Prostate gland (tissue), 2 donors: ENCODE measurements around the gene MLLT10.

Experiments used
- POLR2A ChIP-seq: fragments of 450-650 bp; IDR thresholded peaks from one replicate; pipeline ENCODE4 v1.6.1; 2016; ENCODE audit warnings: antibody characterized with exemption, mild to moderate bottlenecking
- TF ChIP-seq, protein P1 (sequence below), 4 experiments: fragments of 200-600 bp in 2 of 4; fragments of 450-650 bp in 2 of 4; sonication (generic) in 2 of 4; IDR thresholded peaks; 1 replicate in 3 of 4; 2 replicates in 1 of 4; pipeline ENCODE4 v1.5.1; 2016 to 2019; ENCODE audit warnings: antibody characterized with exemption in 4 of 4, mild to moderate bottlenecking in 2 of 4, moderate library complexity in 2 of 4

- TF ChIP-seq, protein P1, sequence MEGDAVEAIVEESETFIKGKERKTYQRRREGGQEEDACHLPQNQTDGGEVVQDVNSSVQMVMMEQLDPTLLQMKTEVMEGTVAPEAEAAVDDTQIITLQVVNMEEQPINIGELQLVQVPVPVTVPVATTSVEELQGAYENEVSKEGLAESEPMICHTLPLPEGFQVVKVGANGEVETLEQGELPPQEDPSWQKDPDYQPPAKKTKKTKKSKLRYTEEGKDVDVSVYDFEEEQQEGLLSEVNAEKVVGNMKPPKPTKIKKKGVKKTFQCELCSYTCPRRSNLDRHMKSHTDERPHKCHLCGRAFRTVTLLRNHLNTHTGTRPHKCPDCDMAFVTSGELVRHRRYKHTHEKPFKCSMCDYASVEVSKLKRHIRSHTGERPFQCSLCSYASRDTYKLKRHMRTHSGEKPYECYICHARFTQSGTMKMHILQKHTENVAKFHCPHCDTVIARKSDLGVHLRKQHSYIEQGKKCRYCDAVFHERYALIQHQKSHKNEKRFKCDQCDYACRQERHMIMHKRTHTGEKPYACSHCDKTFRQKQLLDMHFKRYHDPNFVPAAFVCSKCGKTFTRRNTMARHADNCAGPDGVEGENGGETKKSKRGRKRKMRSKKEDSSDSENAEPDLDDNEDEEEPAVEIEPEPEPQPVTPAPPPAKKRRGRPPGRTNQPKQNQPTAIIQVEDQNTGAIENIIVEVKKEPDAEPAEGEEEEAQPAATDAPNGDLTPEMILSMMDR (IDR thresholded peaks at IDR 0.05), result no peak
- TF ChIP-seq POLR2A, result no peak
Observed at GRCh38 chr10:21728618-21729017, 194.6 kb downstream of the MLLT10 start.
